HepG2 (cell line): Measurements from ENCODE around the gene VARS1. TPM values are rescaled to one million over a fixed set of nuclear protein-coding genes. Genes with fewer than 3 reads are reported as not detected.

Experiments
- ADNP ChIP-seq: sonication (generic); formaldehyde crosslinking; IDR thresholded peaks from 2 replicates; pipeline ENCODE4 v1.4.0; 2020; ENCODE audit warnings: missing genetic modification reagents
- CBX5 ChIP-seq: sonication (generic); formaldehyde crosslinking; IDR thresholded peaks from 2 replicates; pipeline ENCODE4 v1.4.0; 2020; ENCODE audit warnings: missing genetic modification reagents, borderline replicate concordance
- DDIT3 ChIP-seq: sonication (generic); formaldehyde crosslinking; IDR thresholded peaks from 2 replicates; pipeline ENCODE4 v1.4.0; 2020; ENCODE audit warnings: mild to moderate bottlenecking, missing genetic modification reagents
- DNMT3B ChIP-seq: conservative IDR thresholded peaks from 2 replicates; pipeline ENCODE4 v1.6.1; 2016; ENCODE audit warnings: missing biosample characterization, control low read depth
- GABPB1 ChIP-seq: IDR thresholded peaks from 2 replicates; pipeline ENCODE4 v1.6.1; 2016; ENCODE audit warnings: mild to moderate bottlenecking, missing genetic modification reagents, moderate library complexity, missing compliant biosample characterization
- HNF4A ChIP-seq: sonication (generic); formaldehyde crosslinking; IDR thresholded peaks from 2 replicates; pipeline ENCODE4 v1.4.0; 2020; ENCODE audit warnings: missing genetic modification reagents
- MTERF4 ChIP-seq: sonication (generic); formaldehyde crosslinking; IDR thresholded peaks from 2 replicates; pipeline ENCODE4 v1.8.0; 2023; ENCODE audit warnings: mild to moderate bottlenecking, missing genetic modification reagents
- MTF1 ChIP-seq: sonication (generic); formaldehyde crosslinking; IDR thresholded peaks from 2 replicates; pipeline ENCODE4 v1.5.0; 2020; ENCODE audit warnings: missing genetic modification reagents
- PLSCR1 ChIP-seq: sonication (generic); formaldehyde crosslinking; IDR thresholded peaks from 2 replicates; pipeline ENCODE4 v1.5.0; 2020; ENCODE audit warnings: missing genetic modification reagents, mild to moderate bottlenecking, borderline replicate concordance
- SAP130 ChIP-seq: IDR thresholded peaks from 2 replicates; pipeline ENCODE4 v1.6.1; 2016; ENCODE audit warnings: low read depth
- SNAI1 ChIP-seq: sonication (generic); formaldehyde crosslinking; IDR thresholded peaks from 2 replicates; pipeline ENCODE4 v1.5.0; 2020; ENCODE audit warnings: mild to moderate bottlenecking, missing genetic modification reagents, borderline replicate concordance
- THAP8 ChIP-seq: sonication (generic); formaldehyde crosslinking; IDR thresholded peaks from 2 replicates; pipeline ENCODE4 v1.5.1; 2020; ENCODE audit warnings: missing genetic modification reagents, mild to moderate bottlenecking, borderline replicate concordance
- TRAFD1 ChIP-seq: sonication (generic); formaldehyde crosslinking; IDR thresholded peaks from 2 replicates; pipeline ENCODE4 v1.5.1; 2020; ENCODE audit warnings: missing genetic modification reagents, mild to moderate bottlenecking, borderline replicate concordance
- YEATS4 ChIP-seq: sonication (generic); formaldehyde crosslinking; IDR thresholded peaks from 2 replicates; pipeline ENCODE4 v1.4.0; 2020; ENCODE audit warnings: missing genetic modification reagents, borderline replicate concordance
- ZBTB21 ChIP-seq: sonication (generic); formaldehyde crosslinking; IDR thresholded peaks from 2 replicates; pipeline ENCODE4 v1.4.0; 2020; ENCODE audit warnings: missing genetic modification reagents
- ZNF121 ChIP-seq: sonication (generic); formaldehyde crosslinking; IDR thresholded peaks from 2 replicates; pipeline ENCODE4 v1.5.0; 2020; ENCODE audit warnings: mild to moderate bottlenecking, missing genetic modification reagents
- ZNF230 ChIP-seq: sonication (generic); formaldehyde crosslinking; IDR thresholded peaks from 2 replicates; pipeline ENCODE4 v1.4.0; 2020; ENCODE audit warnings: mild to moderate bottlenecking, missing genetic modification reagents
- ZNF513 ChIP-seq: sonication (generic); formaldehyde crosslinking; conservative IDR thresholded peaks from 2 replicates; pipeline ENCODE4 v1.5.0; 2020; ENCODE audit warnings: missing genetic modification reagents
- ZNF547 ChIP-seq: sonication (generic); formaldehyde crosslinking; IDR thresholded peaks from 2 replicates; pipeline ENCODE4 v1.5.1; 2020; ENCODE audit warnings: mild to moderate bottlenecking, missing genetic modification reagents
- ZNF605 ChIP-seq: sonication (generic); formaldehyde crosslinking; IDR thresholded peaks from 2 replicates; pipeline ENCODE4 v1.8.0; 2022; ENCODE audit warnings: mild to moderate bottlenecking, missing genetic modification reagents
- ZNF747 ChIP-seq: sonication (generic); formaldehyde crosslinking; IDR thresholded peaks from 2 replicates; pipeline ENCODE4 v1.8.1; 2023; ENCODE audit warnings: missing genetic modification reagents, mild to moderate bottlenecking, borderline replicate concordance
- ZNF790 ChIP-seq: sonication (generic); formaldehyde crosslinking; IDR thresholded peaks from 2 replicates; pipeline ENCODE4 v1.8.0; 2022; ENCODE audit warnings: missing genetic modification reagents, mild to moderate bottlenecking, borderline replicate concordance
- ZSCAN20 ChIP-seq: sonication (generic); formaldehyde crosslinking; IDR thresholded peaks from 2 replicates; pipeline ENCODE4 v1.4.0; 2020; ENCODE audit warnings: missing genetic modification reagents, mild to moderate bottlenecking, borderline replicate concordance
- polyA plus RNA-seq, 8 experiments: library from polyadenylated mRNA; depleted of rRNA in 3 of 8; stranded (reverse) in 7 of 8; unstranded in 1 of 8; fragments of >200 nt; fragmentation: Illumina TruSeq in 4 of 8; extraction: Trizol in 4 of 8; gene quantifications; 2 replicates each; pipeline versions ENCODE4 v1.2.1 to v1.2.3, GENCODE V29; 2011 to 2016; ENCODE audit warnings: low read depth in 4 of 8, missing spikeins in 1 of 8, mixed read lengths in 1 of 8; ENCODE audit not compliant: insufficient read depth in 1 of 8
- total RNA-seq, 5 experiments: library from RNA; depleted of rRNA; stranded (reverse); fragments of >200 nt; fragmentation: Illumina TruSeq; extraction: Trizol; gene quantifications; 2 replicates each; pipeline ENCODE4 v1.2.3, GENCODE V29; 2016; ENCODE audit warnings: low read depth in 1 of 5

The VARS1 gene
- total and polyA plus RNA-seq, 2 of the 13 experiments (the other 11 are each of a cell fraction or from before 2014, with no cell fraction given) = 14.7 to 56.1 TPM

GRCh38 chr6:31822036-31822821 is 26.7 kb upstream of the VARS1 start (continued):
- peak; percentile 43; the same call in 1 of the 2 replicates for TF ChIP-seq ZSCAN20 (CRISPR knock-in tag)
- TF ChIP-seq ADNP (CRISPR knock-in tag) = no peak
- no peak for TF ChIP-seq THAP8 (CRISPR knock-in tag)
- peak; percentile 42; the same call in 1 of the 2 replicates for TF ChIP-seq SAP130 (CRISPR knock-in tag)
- no peak for TF ChIP-seq ZNF121 (CRISPR knock-in tag)
- no peak for TF ChIP-seq DNMT3B (CRISPR knock-in tag)
- no peak for TF ChIP-seq ZNF547
- peak; percentile 10; the same call in 1 of the 2 replicates for TF ChIP-seq GABPB1 (CRISPR knock-in tag)
- TF ChIP-seq ZNF790 = no peak
- TF ChIP-seq ZNF605 (CRISPR knock-in tag) = peak; percentile 79
- TF ChIP-seq DDIT3 (CRISPR knock-in tag) = no peak
- no peak for TF ChIP-seq SNAI1
- peak; percentile 69 for TF ChIP-seq HNF4A
- 0 out of 2 replicates have a peak, but pooled peaks have one; percentile 69 for TF ChIP-seq ZNF747 (CRISPR knock-in tag)
- no peak for TF ChIP-seq TRAFD1 (CRISPR knock-in tag)
- TF ChIP-seq MTERF4 (CRISPR knock-in tag) = no peak
- no peak for TF ChIP-seq ZNF513 (CRISPR knock-in tag)
- TF ChIP-seq MTF1 = no peak
- peak; percentile 60; the same call in 1 of the 2 replicates for TF ChIP-seq YEATS4 (CRISPR knock-in tag)
- no peak for TF ChIP-seq ZBTB21 (CRISPR knock-in tag)
- TF ChIP-seq PLSCR1 (CRISPR knock-in tag) = no peak
- TF ChIP-seq CBX5 = no peak
- 0 out of 2 replicates have a peak, but pooled peaks have one; percentile 22 for TF ChIP-seq ZNF230
